Naive thymus-derived CD8-positive, alpha-beta T cell (primary cell): ENCODE results near the gene P4HA2. TPM values are rescaled to one million over a fixed set of nuclear protein-coding genes. Genes with fewer than 3 reads are reported as not detected.

Source experiments
- ATAC-seq, 2 donors: fragments of 150-1000 bp; cut with Tn5 transposase in 1 of 2; sonication (Bioruptor Pico), chemical (Tn5 transposase) in 1 of 2; 1 replicate in 1 of 2; 2 replicates in 1 of 2; pipeline ENCODE4 v1.10.0; 2021; ENCODE audit warnings: mild to moderate bottlenecking in 2 of 2, moderate library complexity in 2 of 2
- POLR2A ChIA-PET: fragments of 350-600 bp; sonication (Branson Sonifier 250); formaldehyde crosslinking; loops from one replicate; lab custom pipeline; 2021; ENCODE audit warnings: antibody characterized with exemption; lab: Charles Lee
- DNase-seq, 10 donors: peaks; one replicate each; pipeline versions ENCODE4 v3.0.0 to v3.0.0-alpha.2; 2020 to 2022
- H3K27ac Mint-ChIP-seq, 10 donors: one replicate each; pipeline ENCODE4 v1.8.0; 2020 to 2022; ENCODE audit warnings: mild to moderate bottlenecking in 10 of 10, mixed read lengths in 10 of 10, moderate library complexity in 4 of 10, inconsistent platforms in 1 of 10
- H3K27me3 Mint-ChIP-seq, 5 donors: one replicate each; pipeline ENCODE4 v1.8.0; 2021 to 2022; ENCODE audit warnings: mixed read lengths in 5 of 5
- H3K36me3 Mint-ChIP-seq, 3 donors: one replicate each; pipeline ENCODE4 v1.8.0; 2020 to 2022; ENCODE audit warnings: mixed read lengths in 3 of 3, mild to moderate bottlenecking in 2 of 3, inconsistent platforms in 1 of 3
- H3K4me1 Mint-ChIP-seq, 4 donors: one replicate each; pipeline ENCODE4 v1.8.0; 2021 to 2022; ENCODE audit warnings: mixed read lengths in 4 of 4
- H3K4me3 Mint-ChIP-seq, 10 donors: one replicate each; pipeline ENCODE4 v1.8.0; 2020 to 2022; ENCODE audit warnings: mild to moderate bottlenecking in 10 of 10, mixed read lengths in 10 of 10, moderate library complexity in 6 of 10, inconsistent platforms in 1 of 10
- H3K9me3 Mint-ChIP-seq, 9 donors: one replicate each; pipeline ENCODE4 v1.8.0; 2020 to 2022; ENCODE audit warnings: mixed read lengths in 9 of 9, mild to moderate bottlenecking in 3 of 9, inconsistent platforms in 1 of 9, moderate library complexity in 1 of 9
- polyA plus RNA-seq, 3 donors: library from polyadenylated mRNA; unstranded; fragments of 300-500 nt; fragmentation: Illumina TruSeq; gene quantifications; one replicate each; pipeline ENCODE4 v1.2.3, GENCODE V29; 2021
- total RNA-seq, 8 experiments: library from RNA in 2 of 8; stranded (reverse) in 2 of 8; gene quantifications; one replicate each; pipeline ENCODE4 v1.2.3 and lab custom pipeline; 2021 to 2026

P4HA2 gene
- total and polyA plus RNA-seq, 5 experiments from 2014 or later = 1.2 TPM; not detected in 4

DNA sequence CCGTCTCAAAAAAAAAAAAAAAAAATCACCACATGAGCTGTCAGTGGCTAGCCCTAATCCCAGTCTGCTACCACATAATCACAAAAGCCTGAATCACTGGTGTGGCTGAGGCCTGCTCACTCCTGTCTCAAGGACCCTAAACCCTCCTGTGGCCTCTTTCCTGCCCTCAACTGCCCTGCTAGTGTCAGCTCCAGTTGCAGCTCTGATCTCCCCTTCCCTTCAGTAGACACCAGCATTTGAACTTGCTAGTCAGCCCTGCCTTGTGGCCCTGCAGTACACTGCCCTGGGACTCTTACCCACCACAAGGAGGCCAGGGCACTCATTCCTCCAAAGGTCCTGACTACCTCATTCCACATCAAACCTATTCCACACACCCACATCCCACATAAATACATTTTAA, 9.5 kb upstream of the P4HA2 start:
- H3K4me3 Mint-ChIP-seq = no peak overlapping the region
- H3K4me1 Mint-ChIP-seq = peaks cover 0 to 4% (median 0%) of the 10 kb centered on the region in 4 donors
- DNase-seq = peak in 1 of 10 donors; percentile 18
- peaks cover 0 to 17% (median 3%) of the 10 kb centered on the region in 9 donors for H3K9me3 Mint-ChIP-seq
- H3K27ac Mint-ChIP-seq = peak overlapping the region in 2 of 10 donors; percentile 13 to 36
- ATAC-seq = no peak
- H3K36me3 Mint-ChIP-seq = peaks cover 0 to 11% (median 0%) of the 10 kb centered on the region in 3 donors
- POLR2A ChIA-PET = no interaction called here
- H3K27me3 Mint-ChIP-seq = peaks cover 3 to 20% (median 6%) of the 10 kb centered on the region in 5 donors

DNA sequence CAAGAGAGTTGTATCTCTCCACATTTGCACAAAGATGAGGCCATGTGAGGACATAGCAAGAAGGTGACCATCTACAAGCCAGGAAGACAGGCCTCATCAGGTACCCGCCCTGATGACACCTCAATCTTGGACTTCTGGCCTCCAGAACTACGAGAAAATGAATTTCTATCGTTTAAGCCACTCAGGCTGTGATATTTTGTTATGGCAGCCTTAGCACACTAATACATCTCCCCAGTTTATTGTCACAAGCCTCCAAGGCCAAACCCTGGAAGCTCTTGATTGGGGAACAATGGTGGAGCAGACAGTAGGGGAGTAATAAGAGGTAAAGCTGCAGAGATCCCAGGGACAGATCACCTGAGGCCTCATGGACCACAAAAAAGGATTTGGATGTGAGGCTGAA, 7.7 kb upstream of the P4HA2 start:
- DNase-seq = no peak
- POLR2A ChIA-PET = no interaction called here
- Mint-ChIP-seq H3K4me3 (no peak overlapping the region), H3K9me3 (no peaks in the 10 kb centered on the region), H3K36me3 (no peaks in the 10 kb centered on the region), H3K27ac (peak overlapping the region in 1 of 10 donors; percentile 39), H3K4me1 (peaks cover 0 to 7% (median 6%) of the 10 kb centered on the region in 4 donors), H3K27me3 (peaks cover 3 to 27% (median 16%) of the 10 kb centered on the region in 5 donors)
- no peak for ATAC-seq

DNA sequence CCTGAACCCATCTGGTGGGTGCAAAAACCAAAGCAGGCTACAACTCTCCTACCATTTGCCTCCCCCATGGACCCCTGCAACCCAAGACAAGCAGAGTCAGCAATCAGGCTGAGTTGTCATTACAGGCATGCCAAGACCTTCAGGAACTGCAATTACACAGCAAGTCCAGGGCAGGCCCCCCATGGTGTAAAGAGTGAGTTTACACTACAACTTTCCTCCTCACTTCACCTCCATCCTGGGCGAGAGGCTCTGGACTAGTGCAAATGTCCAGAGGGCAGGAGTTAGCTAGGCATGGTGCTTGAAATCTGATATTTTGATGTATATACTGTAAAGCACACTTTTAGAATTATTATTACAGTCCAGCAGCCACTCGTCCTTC, 7.0 kb upstream of the P4HA2 start:
- POLR2A ChIA-PET = interaction anchor here (0.6 kb wide), 1 partner anchor 413 kb away, joined by 9 read pairs; no protein-coding TSS in a partner anchor
- no peak overlapping the region for H3K4me3 Mint-ChIP-seq
- ATAC-seq (no peak), DNase-seq (peak in 1 of 10 donors; percentile 51)
- H3K27me3 Mint-ChIP-seq = peaks cover 8 to 34% (median 23%) of the 10 kb centered on the region in 5 donors
- H3K9me3 Mint-ChIP-seq = no peaks in the 10 kb centered on the region
- H3K4me1 Mint-ChIP-seq = peaks cover 2 to 11% (median 8%) of the 10 kb centered on the region in 4 donors
- H3K36me3 Mint-ChIP-seq = peaks cover 0 to 4% (median 0%) of the 10 kb centered on the region in 3 donors
- no peak overlapping the region for H3K27ac Mint-ChIP-seq

DNA sequence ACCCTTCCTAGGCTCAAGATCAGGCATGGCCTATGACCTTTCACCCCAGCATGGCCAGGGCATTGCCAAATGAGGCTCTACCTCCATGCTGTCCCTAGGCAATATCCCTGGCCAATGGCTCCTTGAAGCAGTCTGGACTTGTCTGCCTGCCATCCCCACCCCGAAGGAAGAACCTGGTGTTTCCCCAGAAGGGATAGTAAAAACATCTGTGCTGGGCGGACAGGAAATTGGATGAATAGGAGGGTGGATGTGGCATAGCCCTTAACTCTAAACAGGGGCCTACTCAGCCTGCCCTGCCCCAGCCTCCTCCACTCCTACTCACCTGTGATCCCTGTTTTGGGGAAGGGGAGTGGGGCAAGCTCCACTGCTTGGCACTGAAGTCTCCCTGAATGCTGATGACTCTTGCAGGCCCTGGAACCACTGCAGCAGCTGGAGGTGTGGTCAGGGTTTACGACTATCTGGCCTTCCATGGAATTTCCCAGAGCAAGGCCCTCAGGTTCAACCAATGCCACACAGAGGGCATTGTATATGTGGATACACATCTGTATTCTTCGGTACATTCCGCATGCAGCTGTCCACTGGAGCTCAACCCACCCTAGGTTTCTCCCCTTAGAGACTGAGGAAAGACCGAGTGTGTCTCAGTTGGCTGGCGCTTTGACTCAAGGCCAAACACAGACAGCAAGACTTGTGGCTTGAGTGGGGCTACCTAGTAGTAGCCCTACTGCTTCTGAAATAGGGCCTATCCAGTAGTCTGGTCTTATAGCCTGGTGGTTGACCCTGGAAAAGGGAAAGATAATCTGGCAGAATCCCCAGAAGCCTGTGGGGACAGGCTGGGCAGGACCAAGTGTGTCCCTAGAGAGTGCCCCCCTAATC, 6.4 kb upstream of the P4HA2 start:
- no peak overlapping the region for H3K4me3 Mint-ChIP-seq
- H3K9me3 Mint-ChIP-seq = no peaks in the 10 kb centered on the region
- peaks cover 2 to 17% (median 13%) of the 10 kb centered on the region in 4 donors for H3K4me1 Mint-ChIP-seq
- no peak overlapping the region for H3K27ac Mint-ChIP-seq
- DNase-seq (peak in 1 of 10 donors; percentile 49), ATAC-seq (no peak)
- peaks cover 14 to 40% (median 29%) of the 10 kb centered on the region in 5 donors for H3K27me3 Mint-ChIP-seq
- POLR2A ChIA-PET = interaction anchor here (0.5 to 0.6 kb wide), 2 partner anchors 413 to 911 kb away, joined by 3 to 9 read pairs; no protein-coding TSS in a partner anchor
- peaks cover 0 to 7% (median 0%) of the 10 kb centered on the region in 3 donors for H3K36me3 Mint-ChIP-seq

DNA sequence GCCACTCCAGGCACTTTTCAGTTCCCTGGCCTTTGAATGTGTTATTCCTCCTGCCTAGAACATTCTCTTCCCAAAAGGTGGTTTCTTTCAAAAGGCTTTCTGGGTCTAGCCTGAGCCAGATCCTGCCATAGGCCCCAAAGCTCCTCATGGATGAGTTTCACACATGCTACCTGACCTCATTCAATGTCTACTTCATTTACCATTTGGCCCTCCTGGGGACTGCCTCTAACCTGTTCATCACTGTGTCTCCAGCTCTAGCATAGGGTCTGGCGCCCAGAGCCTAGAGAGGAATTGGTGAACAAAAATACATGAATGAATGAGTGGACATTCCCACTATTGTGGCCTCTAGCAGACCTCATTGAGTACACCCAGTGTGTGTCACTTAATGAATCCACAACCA, 5.4 kb upstream of the P4HA2 start:
- POLR2A ChIA-PET = interaction anchor here (0.5 kb wide), 1 partner anchor 910 kb away, joined by 3 read pairs; no protein-coding TSS in a partner anchor
- peaks cover 0 to 7% (median 0%) of the 10 kb centered on the region in 3 donors for H3K36me3 Mint-ChIP-seq
- H3K27me3 Mint-ChIP-seq = peaks cover 16 to 47% (median 38%) of the 10 kb centered on the region in 5 donors
- ATAC-seq (no peak), DNase-seq (no peak)
- H3K4me1 Mint-ChIP-seq = peaks cover 4 to 21% (median 15%) of the 10 kb centered on the region in 4 donors
- H3K27ac Mint-ChIP-seq = no peak overlapping the region
- H3K9me3 Mint-ChIP-seq = no peaks in the 10 kb centered on the region
- H3K4me3 Mint-ChIP-seq = no peak overlapping the region

DNA sequence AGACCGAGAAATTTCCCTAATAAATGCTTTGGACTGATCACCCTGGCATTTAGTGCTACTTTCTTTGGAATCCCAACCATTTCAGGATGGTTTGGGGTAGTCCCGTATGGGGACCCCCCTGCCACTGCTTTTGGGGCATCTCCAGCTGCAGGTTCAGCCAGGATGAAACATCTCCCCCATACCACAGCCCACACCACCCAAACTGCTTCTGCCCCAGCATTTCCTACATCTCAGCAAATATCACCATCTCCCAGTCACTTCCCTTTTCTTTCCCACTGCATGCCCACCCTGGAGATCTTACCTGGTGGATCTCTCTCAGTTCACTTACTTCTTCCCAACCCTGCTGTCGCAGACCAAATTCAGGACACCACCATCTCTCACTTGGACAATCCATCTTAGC, 4.8 kb upstream of the P4HA2 start:
- no peaks in the 10 kb centered on the region for H3K9me3 Mint-ChIP-seq
- POLR2A ChIA-PET = no interaction called here
- ATAC-seq (no peak), DNase-seq (peak in 1 of 10 donors; percentile 11)
- no peak overlapping the region for H3K4me3 Mint-ChIP-seq
- H3K27ac Mint-ChIP-seq = no peak overlapping the region
- peaks cover 16 to 47% (median 39%) of the 10 kb centered on the region in 5 donors for H3K27me3 Mint-ChIP-seq
- H3K36me3 Mint-ChIP-seq = peaks cover 0 to 7% (median 0%) of the 10 kb centered on the region in 3 donors
- peaks cover 4 to 21% (median 15%) of the 10 kb centered on the region in 4 donors for H3K4me1 Mint-ChIP-seq

DNA sequence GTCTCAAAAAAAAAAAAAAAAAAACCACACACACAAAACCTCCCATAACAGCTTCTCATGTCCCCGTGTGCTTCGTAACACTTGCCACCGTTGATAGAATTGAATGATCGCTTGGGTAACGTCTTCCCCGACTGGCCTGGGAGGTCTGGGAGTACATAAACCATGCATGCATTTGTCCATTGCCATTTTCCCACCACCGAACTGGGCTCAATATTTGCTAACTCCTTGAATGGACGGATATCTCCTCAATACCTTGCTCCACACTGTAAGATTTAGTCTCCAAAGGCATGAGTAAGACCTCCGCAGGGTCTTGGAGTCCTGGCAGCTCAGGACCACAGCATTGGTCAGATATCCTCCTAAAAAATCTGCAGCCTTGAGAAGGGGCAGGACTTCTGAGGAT, 3.2 kb upstream of the P4HA2 start:
- DNase-seq = peak in 1 of 10 donors; percentile 3

DNA sequence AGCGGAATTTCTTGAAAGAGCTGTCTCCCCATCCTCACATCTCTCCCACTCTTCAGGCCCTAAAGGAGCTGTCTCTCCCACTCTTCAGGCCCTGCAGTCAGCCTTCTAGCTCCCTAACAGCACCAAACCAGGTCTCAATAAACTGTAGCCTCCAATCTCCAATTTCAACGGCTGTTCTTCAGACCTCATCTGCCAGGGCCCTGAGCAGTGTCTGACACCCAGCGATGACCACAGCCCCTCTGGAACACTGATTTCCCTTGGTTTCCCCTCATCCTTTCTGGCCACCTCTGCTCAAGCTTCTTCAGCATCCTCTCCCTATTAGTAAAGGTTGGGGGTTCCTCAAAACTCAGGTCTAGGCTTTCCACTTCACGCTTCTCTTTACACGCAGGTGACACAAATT, 1.6 kb upstream of the P4HA2 start:
- Mint-ChIP-seq H3K27ac (no peak overlapping the region), H3K27me3 (peaks cover 21 to 55% (median 50%) of the 10 kb centered on the region in 5 donors), H3K4me3 (peak overlapping the region in 9 of 10 donors; percentile 53 to 82 (median 69)), H3K36me3 (peaks cover 0 to 7% (median 0%) of the 10 kb centered on the region in 3 donors), H3K4me1 (peaks cover 16 to 40% (median 23%) of the 10 kb centered on the region in 4 donors), H3K9me3 (no peaks in the 10 kb centered on the region)
- POLR2A ChIA-PET = no interaction called here
- ATAC-seq (no peak), DNase-seq (peak in 1 of 10 donors; percentile 8)

More for the DNA sequence above, 3.2 kb upstream of the P4HA2 start:
- POLR2A ChIA-PET = no interaction called here
- no peaks in the 10 kb centered on the region for H3K9me3 Mint-ChIP-seq
- ATAC-seq = no peak
- H3K27me3 Mint-ChIP-seq = peaks cover 21 to 47% (median 45%) of the 10 kb centered on the region in 5 donors
- peaks cover 0 to 7% (median 0%) of the 10 kb centered on the region in 3 donors for H3K36me3 Mint-ChIP-seq
- H3K4me1 Mint-ChIP-seq = peaks cover 9 to 33% (median 15%) of the 10 kb centered on the region in 4 donors
- H3K27ac Mint-ChIP-seq = no peak overlapping the region
- peak overlapping the region in 1 of 10 donors; percentile 22 for H3K4me3 Mint-ChIP-seq

DNA sequence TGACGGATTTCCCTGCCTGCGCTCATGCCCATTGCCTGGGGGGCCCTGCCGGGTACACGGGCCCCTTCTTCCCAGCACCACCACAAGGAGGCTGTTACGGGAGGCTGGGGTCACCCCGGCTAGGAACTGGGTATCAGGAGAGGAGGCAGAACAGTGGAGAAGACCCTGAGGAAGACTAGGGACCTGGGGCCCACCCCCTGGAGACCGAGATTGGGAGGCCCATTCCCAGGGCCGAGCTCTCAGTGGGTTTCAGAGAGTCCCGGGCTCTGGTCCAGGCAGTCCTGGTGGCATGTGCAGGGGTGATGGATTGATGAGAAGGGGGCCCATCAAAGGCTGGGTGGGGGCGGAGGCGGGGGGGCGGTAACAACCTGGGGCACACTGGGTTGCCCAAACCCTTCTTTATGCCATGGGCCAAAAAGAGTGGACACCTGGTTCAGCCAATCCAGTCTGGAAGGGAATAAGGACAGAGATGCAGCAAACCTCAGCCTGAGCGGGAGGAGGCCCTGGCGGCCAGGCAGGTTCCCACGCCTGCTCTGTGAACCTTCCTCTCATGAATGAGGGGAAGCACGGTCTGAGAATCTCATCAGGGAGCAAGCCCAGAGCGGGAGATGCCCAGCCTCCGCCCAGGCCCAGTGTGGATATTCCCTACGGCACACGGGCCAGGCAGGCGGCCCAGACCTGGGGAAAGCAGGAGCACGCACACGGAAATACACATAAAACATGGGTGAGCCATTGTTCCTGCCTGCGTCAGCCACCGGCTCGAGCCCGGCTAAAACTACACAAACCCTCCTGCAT, 785 bp upstream of the P4HA2 start:
- peaks cover 0 to 7% (median 0%) of the 10 kb centered on the region in 3 donors for H3K36me3 Mint-ChIP-seq
- DNase-seq = peak in 1 of 10 donors; percentile 59
- no peaks in the 10 kb centered on the region for H3K9me3 Mint-ChIP-seq
- ATAC-seq = no peak
- H3K4me3 Mint-ChIP-seq = peak overlapping the region; percentile 16 to 82 (median 60)
- peak overlapping the region in 1 of 10 donors; percentile 41 for H3K27ac Mint-ChIP-seq
- POLR2A ChIA-PET = no interaction called here
- peaks cover 16 to 40% (median 23%) of the 10 kb centered on the region in 4 donors for H3K4me1 Mint-ChIP-seq
- H3K27me3 Mint-ChIP-seq = peaks cover 21 to 57% (median 50%) of the 10 kb centered on the region in 5 donors

DNA sequence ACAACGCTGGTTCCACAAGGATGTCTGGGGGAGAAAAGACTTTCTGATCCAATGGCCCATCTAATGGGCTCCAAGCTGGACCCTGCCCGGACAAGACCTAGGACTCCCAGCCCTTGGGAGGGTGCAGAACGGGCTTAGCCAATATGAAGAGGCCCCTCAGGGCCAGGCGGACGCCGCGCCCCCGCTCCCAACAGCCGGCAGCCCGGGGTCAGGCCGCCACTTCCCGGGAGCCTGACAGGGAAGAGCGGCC, 493 bp downstream of the P4HA2 start:
- H3K27me3 Mint-ChIP-seq = peaks cover 18 to 46% (median 44%) of the 10 kb centered on the region in 5 donors
- no peaks in the 10 kb centered on the region for H3K9me3 Mint-ChIP-seq
- peak in 1 of 10 donors; percentile 55 for DNase-seq
- no peak for ATAC-seq
- H3K4me3 Mint-ChIP-seq = peak overlapping the region in 7 of 10 donors; percentile 9 to 67 (median 47)
- peaks cover 0 to 7% (median 0%) of the 10 kb centered on the region in 3 donors for H3K36me3 Mint-ChIP-seq
- peaks cover 16 to 47% (median 23%) of the 10 kb centered on the region in 4 donors for H3K4me1 Mint-ChIP-seq
- POLR2A ChIA-PET = no interaction called here
- no peak overlapping the region for H3K27ac Mint-ChIP-seq

DNA sequence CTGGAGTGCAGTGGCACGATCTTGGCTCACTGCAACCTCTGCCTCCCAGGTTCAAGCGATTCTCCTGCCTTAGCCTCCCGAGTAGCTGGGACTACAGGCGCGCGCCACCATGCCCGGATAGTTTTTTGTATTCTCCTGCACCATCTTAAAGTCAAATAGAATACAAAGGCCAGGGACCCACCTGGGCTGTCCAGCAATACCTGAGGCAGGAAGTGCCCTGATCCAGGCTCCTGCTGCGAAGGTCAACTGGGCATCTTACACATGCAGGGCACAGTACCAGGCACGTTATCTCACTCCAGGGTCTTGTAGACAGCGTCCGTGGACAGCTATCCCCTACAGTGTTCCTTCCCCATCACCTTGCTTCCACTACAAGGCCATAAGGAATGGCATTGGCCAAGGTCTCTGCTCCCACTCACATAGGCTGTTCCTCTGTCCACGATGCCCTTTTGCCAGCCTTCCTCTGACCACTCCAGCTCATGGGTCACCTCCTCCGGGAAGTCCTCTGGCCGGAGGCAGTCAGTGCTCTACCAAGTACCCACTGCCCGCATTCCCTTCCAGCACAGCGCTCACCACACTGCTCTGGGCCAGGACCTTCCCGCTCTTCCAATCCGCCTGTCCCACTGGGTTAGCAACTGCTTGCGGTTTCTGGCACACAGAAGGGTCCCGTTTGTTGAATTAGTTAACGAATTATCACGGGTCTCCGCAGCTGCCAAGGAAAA, 978 bp downstream of the P4HA2 start:
- H3K4me3 Mint-ChIP-seq = peak overlapping the region in 8 of 10 donors; percentile 9 to 67 (median 50)
- H3K9me3 Mint-ChIP-seq = no peaks in the 10 kb centered on the region
- no peak overlapping the region for H3K27ac Mint-ChIP-seq
- peaks cover 16 to 47% (median 23%) of the 10 kb centered on the region in 4 donors for H3K4me1 Mint-ChIP-seq
- ATAC-seq = no peak
- peaks cover 18 to 46% (median 39%) of the 10 kb centered on the region in 5 donors for H3K27me3 Mint-ChIP-seq
- peaks cover 0 to 7% (median 0%) of the 10 kb centered on the region in 3 donors for H3K36me3 Mint-ChIP-seq
- DNase-seq = peak in 1 of 10 donors; percentile 58
- POLR2A ChIA-PET = no interaction called here
